GM21786 (cell line): ENCODE data around the gene ORM2.

Source experiments
- ATAC-seq: cut with Tn5 transposase; IDR thresholded peaks from one replicate; pipeline ENCODE4 v1.9.1; 2021; ENCODE audit not compliant: unreplicated experiment

ORM2 gene

GRCh38 chr9:114346146-114346545 lies 16.5 kb downstream of the ORM2 start:
- ATAC-seq, result no peak

GRCh38 chr9:114347675-114348074 lies 18.0 kb downstream of the ORM2 start:
- no peak for ATAC-seq

GRCh38 chr9:114348261-114348905 lies 18.7 kb downstream of the ORM2 start:
- no peak for ATAC-seq

GRCh38 chr9:114348906-114349482 lies 19.3 kb downstream of the ORM2 start:
- ATAC-seq, result peak; percentile 93

- no peak for ATAC-seq
These were observed 20.2 kb downstream of the ORM2 start for GRCh38 chr9:114349713-114350480.

- no peak for ATAC-seq
These were observed 21.1 kb downstream of the ORM2 start for GRCh38 chr9:114350636-114351401.

GRCh38 chr9:114351932-114352331 lies 22.3 kb downstream of the ORM2 start:
- no peak for ATAC-seq

- ATAC-seq, result no peak
These were observed 26.2 kb downstream of the ORM2 start for GRCh38 chr9:114355821-114356220.

- no peak for ATAC-seq
These were observed 27.1 kb downstream of the ORM2 start for GRCh38 chr9:114356792-114357191.

GRCh38 chr9:114357360-114357759 lies 27.7 kb downstream of the ORM2 start:
- ATAC-seq, result no peak

GRCh38 chr9:114357911-114358328 lies 28.3 kb downstream of the ORM2 start:
- ATAC-seq, result no peak

- ATAC-seq, result no peak
These were observed 30.1 kb downstream of the ORM2 start for GRCh38 chr9:114359801-114360200.

GRCh38 chr9:114361542-114361941 lies 31.9 kb downstream of the ORM2 start:
- ATAC-seq, result no peak

- ATAC-seq, result no peak
These were observed 32.7 kb downstream of the ORM2 start for GRCh38 chr9:114362394-114362793.

- no peak for ATAC-seq
These were observed 33.8 kb downstream of the ORM2 start for GRCh38 chr9:114363424-114363823.

- no peak for ATAC-seq
These were observed 34.7 kb downstream of the ORM2 start for GRCh38 chr9:114364134-114365041.

GRCh38 chr9:114365194-114365593 lies 35.5 kb downstream of the ORM2 start:
- no peak for ATAC-seq

- peak; percentile 49 for ATAC-seq
These were observed 36.9 kb downstream of the ORM2 start for GRCh38 chr9:114366334-114367128.

GRCh38 chr9:114367366-114367765 lies 37.7 kb downstream of the ORM2 start:
- ATAC-seq, result no peak
